ENCODE measurements around the gene DEDD2.

Gene DEDD2

DNA sequence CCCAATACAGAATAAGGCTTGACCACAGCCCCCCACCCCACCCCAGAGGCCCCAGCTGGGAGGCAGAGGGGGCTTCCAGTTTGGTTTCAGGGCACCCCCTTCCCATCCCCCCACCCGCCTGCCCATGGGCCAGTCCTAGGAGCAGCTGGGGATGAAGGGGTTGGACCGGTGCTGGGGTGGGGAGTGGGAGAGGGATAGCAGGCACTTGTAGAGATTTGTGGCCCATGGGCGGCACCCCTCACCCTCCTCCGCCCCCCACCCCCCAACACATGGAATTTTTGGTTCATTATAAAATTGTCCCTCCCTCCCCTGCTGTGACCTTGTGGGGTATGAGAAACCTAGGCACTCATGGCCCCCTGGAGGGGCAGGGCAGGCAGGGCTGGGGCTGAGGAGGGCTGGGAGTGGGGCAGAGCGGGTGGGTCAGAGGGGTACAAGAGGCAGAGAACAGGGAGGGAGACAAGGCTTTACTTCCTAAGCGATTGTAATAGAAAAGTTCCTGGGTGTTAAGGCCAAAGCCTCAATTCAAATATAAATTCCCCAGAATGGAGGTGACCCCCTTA lies 30.2 kb upstream of the DEDD2 start:
- TF ChIP-seq, protein P1, sequence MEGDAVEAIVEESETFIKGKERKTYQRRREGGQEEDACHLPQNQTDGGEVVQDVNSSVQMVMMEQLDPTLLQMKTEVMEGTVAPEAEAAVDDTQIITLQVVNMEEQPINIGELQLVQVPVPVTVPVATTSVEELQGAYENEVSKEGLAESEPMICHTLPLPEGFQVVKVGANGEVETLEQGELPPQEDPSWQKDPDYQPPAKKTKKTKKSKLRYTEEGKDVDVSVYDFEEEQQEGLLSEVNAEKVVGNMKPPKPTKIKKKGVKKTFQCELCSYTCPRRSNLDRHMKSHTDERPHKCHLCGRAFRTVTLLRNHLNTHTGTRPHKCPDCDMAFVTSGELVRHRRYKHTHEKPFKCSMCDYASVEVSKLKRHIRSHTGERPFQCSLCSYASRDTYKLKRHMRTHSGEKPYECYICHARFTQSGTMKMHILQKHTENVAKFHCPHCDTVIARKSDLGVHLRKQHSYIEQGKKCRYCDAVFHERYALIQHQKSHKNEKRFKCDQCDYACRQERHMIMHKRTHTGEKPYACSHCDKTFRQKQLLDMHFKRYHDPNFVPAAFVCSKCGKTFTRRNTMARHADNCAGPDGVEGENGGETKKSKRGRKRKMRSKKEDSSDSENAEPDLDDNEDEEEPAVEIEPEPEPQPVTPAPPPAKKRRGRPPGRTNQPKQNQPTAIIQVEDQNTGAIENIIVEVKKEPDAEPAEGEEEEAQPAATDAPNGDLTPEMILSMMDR (conservative IDR thresholded peaks at IDR 0.05; ENCODE audit: low read depth) = no peak
- no peak for DNase-seq (ENCODE audit: low spot score)
- ChIA-PET CTCF (interaction anchor here (0.6 to 3.6 kb wide), 2 partner anchors 32 to 81 kb away, joined by 4 to 15 read pairs; no protein-coding TSS in a partner anchor), POLR2A (ENCODE audit: low non-redundant PET) (no interaction called here)
- peak overlapping the region; percentile 98 for H3K27ac ChIP-seq

DNA sequence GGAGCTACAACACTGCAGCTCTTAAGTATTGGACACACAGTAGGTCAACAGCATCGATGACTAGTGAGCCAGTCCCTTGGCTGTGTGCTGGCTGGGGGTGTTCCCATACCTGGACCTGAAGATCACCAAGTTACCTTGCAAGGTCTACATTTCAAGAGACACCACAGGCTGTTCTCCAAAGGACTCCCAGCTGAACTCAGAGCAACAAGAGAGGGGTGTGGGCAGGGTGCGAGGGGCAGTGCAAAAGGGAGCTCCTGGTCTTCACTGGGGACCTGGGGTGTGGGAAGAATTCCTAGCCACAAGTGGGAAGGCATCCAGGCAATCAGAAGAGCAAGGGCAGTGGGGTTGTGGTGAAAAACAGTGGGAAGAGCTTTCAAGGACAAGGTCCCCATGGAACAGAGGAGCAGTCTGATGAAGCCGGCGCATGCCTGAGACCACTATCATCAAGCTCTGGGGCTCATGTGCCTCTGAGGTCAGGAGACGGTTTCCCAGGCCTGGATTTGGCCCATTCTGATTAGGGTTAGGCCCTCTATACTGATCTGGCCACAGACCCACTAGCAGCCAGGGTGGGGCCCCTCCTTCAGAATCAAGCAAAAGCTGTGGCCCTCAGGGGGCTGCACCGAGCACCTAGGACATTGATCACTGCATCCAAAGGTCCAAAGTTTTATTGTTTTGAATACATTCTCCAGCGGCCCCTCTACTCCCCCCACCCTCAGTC lies 29.6 kb upstream of the DEDD2 start:
- ChIA-PET POLR2A (ENCODE audit: low non-redundant PET) (interaction anchor here (1.5 kb wide), 1 partner anchor 33 kb away, joined by 5 read pairs; no protein-coding TSS in a partner anchor), CTCF (interaction anchor here (0.6 to 3.6 kb wide), 9 partner anchors 21 to 191 kb away, joined by 3 to 15 read pairs (median 3); no protein-coding TSS in a partner anchor)
- TF ChIP-seq, protein P1 (conservative IDR thresholded peaks at IDR 0.05; ENCODE audit: low read depth) = no peak
- peak overlapping the region; percentile 98 for H3K27ac ChIP-seq
- DNase-seq (ENCODE audit: low spot score) = no peak

DNA sequence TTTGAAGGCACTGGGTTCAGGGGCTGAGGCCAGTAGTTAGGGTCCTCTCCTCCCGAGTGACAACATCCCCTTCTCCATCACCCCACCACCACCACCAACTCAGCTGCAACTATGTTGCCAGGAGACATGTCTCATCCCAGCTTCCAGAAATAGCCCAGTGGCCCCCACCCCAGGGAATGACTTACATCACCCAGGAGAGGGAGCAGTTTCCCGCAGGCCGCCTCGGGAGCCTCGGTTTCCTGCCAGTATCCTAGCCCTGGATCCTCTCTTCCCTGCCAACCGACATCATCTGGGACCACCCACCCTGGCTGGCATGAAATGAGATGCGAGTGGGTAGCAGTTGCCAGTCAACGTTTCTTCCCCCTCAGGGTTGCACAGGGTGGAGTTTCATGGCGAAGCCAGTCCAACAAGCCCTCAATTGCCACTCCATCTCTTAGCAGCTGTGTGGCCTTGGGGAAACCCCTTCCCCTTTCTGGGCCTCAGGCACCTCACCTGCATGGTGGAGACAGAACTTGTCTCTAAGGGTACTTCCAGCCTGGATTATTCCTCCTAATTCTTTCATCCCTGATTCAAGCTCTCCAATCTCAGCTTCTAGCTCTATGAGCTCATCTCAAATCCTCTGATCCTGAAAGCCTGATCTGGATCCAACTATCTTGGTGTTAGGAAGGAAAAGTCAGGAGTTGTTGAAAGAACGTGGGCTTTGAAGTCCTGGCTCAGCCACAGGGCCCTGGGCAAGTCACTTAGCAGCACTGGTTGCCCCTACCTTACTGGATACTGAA lies 28.9 kb upstream of the DEDD2 start:
- H3K27ac ChIP-seq = peak overlapping the region; percentile 98
- ChIA-PET POLR2A (ENCODE audit: low non-redundant PET) (interaction anchor here (1.5 kb wide), 1 partner anchor 34 kb away, joined by 5 read pairs; no protein-coding TSS in a partner anchor), CTCF (interaction anchor here (0.6 to 3.6 kb wide), 11 partner anchors 20 to 192 kb away, joined by 3 to 15 read pairs (median 3); no protein-coding TSS in a partner anchor)
- TF ChIP-seq, protein P1 (conservative IDR thresholded peaks at IDR 0.05; ENCODE audit: low read depth) = no peak; the same call in 1 of the 2 replicates
- DNase-seq (ENCODE audit: low spot score) = peak; percentile 82

DNA sequence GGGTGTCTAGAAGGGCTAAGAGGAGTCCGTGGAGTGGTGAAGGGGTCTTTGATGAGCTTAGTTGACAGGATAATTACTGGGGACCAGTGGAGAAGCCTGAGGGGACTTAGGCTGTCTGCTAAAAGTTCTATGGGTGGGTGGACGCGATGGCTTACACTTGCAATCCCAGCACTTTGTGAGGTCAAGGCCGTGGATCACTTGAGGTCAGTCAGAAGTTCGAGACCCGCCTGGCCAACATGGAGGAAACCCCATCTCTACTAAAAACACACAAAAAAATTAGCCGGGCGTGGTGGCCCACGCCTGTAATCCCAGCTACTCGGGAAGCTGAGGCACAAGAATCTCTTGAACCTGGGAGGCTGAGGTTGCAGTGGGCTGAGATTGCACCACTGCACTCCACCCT lies 27.8 kb upstream of the DEDD2 start:
- peak overlapping the region; percentile 98 for H3K27ac ChIP-seq
- ChIA-PET POLR2A (ENCODE audit: low non-redundant PET) (no interaction called here), CTCF (interaction anchor here (0.6 to 1.6 kb wide), 2 partner anchors 46 to 113 kb away, joined by 3 to 7 read pairs; partner anchors contain the start of gene POU2F2)
- TF ChIP-seq, protein P1 (conservative IDR thresholded peaks at IDR 0.05; ENCODE audit: low read depth) = no peak
- DNase-seq (ENCODE audit: low spot score) = no peak

DNA sequence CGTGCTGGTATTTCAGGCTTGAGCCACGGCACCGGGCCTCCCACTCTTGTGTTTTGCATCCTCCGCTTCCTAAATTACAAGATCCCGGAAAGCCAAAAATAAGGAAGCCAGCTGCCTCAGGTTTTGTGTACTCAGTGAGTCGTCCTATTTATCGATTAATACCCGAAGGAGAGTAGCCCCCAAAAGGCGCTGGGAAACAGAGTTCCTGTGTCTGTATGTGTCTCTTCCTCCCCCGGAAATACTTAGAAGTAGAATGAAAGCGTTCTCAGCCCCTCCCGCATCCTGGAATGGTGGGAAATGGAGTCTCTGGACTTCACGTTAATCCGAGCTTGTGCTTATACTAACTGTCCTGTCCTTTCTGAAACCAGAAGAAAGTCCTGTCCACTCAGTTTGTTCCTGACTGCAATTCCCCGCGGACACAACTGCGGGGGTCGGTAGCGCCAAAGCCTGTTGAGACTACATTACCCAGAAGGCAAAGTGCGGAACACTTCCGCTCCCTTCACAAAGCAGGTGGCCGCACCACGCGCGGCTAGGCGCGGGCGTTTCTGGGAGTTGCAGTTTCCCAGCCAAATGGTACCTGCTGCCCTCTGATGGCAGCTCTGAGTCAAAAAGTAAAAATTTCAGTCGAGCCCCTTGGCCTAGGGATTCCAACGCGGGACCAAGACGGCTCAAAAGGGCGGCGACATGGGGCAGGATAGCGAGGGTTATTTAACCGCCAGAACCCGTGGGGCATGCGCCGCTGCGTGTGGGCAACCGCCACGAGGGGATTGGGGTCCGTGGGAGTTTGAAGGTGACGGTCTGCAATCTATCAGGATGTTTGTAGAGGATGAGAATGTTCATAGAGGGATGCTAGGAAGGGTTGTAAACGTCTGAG lies 27.1 kb upstream of the DEDD2 start:
- DNase-seq (ENCODE audit: low spot score) = peak; percentile 73
- ChIA-PET CTCF (interaction anchor here (0.6 to 2.0 kb wide), 8 partner anchors 35 to 1185 kb away, joined by 3 to 12 read pairs (median 4); partner anchors contain the start of gene POU2F2), POLR2A (ENCODE audit: low non-redundant PET) (interaction anchor here (0.6 to 1.0 kb wide), 2 partner anchors 11 to 169 kb away, joined by 3 read pairs; partner anchors contain the start of gene ZNF574)
- TF ChIP-seq, protein P1 (conservative IDR thresholded peaks at IDR 0.05; ENCODE audit: low read depth) = peak; percentile 73
- peak overlapping the region; percentile 98 for H3K27ac ChIP-seq

Measured in RWPE1 (cell line).